ENCODE results near the gene PDLIM5.
"Not testable (repeated sequence)": the region's sequence is repeated elsewhere in the genome, so short reads cannot be mapped to it uniquely, and the experiment has no call there.

PDLIM5 gene

GRCh38 chr4:94451695-94452475, at the start of gene PDLIM5:
TSS of gene PDLIM5 (plus strand) at chr4:94451942. CDS start at chr4:94455289, 3,347 bp downstream.
- DNase-seq (ENCODE audit: low spot score) = peak; percentile 59

- not testable (repeated sequence) for DNase-seq (ENCODE audit: low spot score)
Measured at GRCh38 chr4:94402439-94402838, 49.3 kb upstream of the PDLIM5 start.

- no peak for DNase-seq (ENCODE audit: low spot score)
Measured at GRCh38 chr4:94403751-94404150, 48.0 kb upstream of the PDLIM5 start.

- peak; percentile 64 for DNase-seq (ENCODE audit: low spot score)
Measured at GRCh38 chr4:94406668-94407437, 44.9 kb upstream of the PDLIM5 start.

- DNase-seq (ENCODE audit: low spot score) = no peak
Measured at GRCh38 chr4:94407846-94408245, 43.9 kb upstream of the PDLIM5 start.

- no peak for DNase-seq (ENCODE audit: low spot score)
Measured at GRCh38 chr4:94408549-94409374, 43.0 kb upstream of the PDLIM5 start.

- no peak for DNase-seq (ENCODE audit: low spot score)
Measured at GRCh38 chr4:94409375-94409679, 42.4 kb upstream of the PDLIM5 start.

GRCh38 chr4:94409962-94410361, 41.8 kb upstream of the PDLIM5 start:
- no peak for DNase-seq (ENCODE audit: low spot score)

GRCh38 chr4:94410678-94411206, 41.0 kb upstream of the PDLIM5 start:
- no peak for DNase-seq (ENCODE audit: low spot score)

GRCh38 chr4:94411296-94411695, 40.4 kb upstream of the PDLIM5 start:
- DNase-seq (ENCODE audit: low spot score) = no peak

- DNase-seq (ENCODE audit: low spot score) = no peak
Measured at GRCh38 chr4:94412019-94412657, 39.6 kb upstream of the PDLIM5 start.

GRCh38 chr4:94412658-94413038, 39.1 kb upstream of the PDLIM5 start:
- no peak for DNase-seq (ENCODE audit: low spot score)

- DNase-seq (ENCODE audit: low spot score) = no peak
Measured at GRCh38 chr4:94413085-94413840, 38.5 kb upstream of the PDLIM5 start.

- DNase-seq (ENCODE audit: low spot score) = no peak
Measured at GRCh38 chr4:94414907-94415306, 36.8 kb upstream of the PDLIM5 start.

- no peak for DNase-seq (ENCODE audit: low spot score)
Measured at GRCh38 chr4:94415448-94415847, 36.3 kb upstream of the PDLIM5 start.

GRCh38 chr4:94416335-94416734, 35.4 kb upstream of the PDLIM5 start:
- no peak for DNase-seq (ENCODE audit: low spot score)

GRCh38 chr4:94416981-94417380, 34.8 kb upstream of the PDLIM5 start:
- no peak for DNase-seq (ENCODE audit: low spot score)

GRCh38 chr4:94419549-94419948, 32.2 kb upstream of the PDLIM5 start:
- no peak for DNase-seq (ENCODE audit: low spot score)

- DNase-seq (ENCODE audit: low spot score) = no peak
Measured at GRCh38 chr4:94419956-94420355, 31.8 kb upstream of the PDLIM5 start.

- no peak for DNase-seq (ENCODE audit: low spot score)
Measured at GRCh38 chr4:94420356-94420755, 31.4 kb upstream of the PDLIM5 start.

GRCh38 chr4:94426783-94427182, 25.0 kb upstream of the PDLIM5 start:
- no peak for DNase-seq (ENCODE audit: low spot score)
